Stomach (tissue), 4 donors: ENCODE results near the gene ALG1.

Experiments
- POLR2A ChIP-seq, 4 donors: fragments of 450-650 bp; IDR thresholded peaks; one replicate each; pipeline ENCODE4 v1.6.1; 2016; ENCODE audit warnings: antibody characterized with exemption in 4 of 4, control low read depth in 2 of 4, mild to moderate bottlenecking in 1 of 4, moderate library complexity in 1 of 4
- POLR2AphosphoS5 ChIP-seq, 3 donors: sonication (generic); formaldehyde crosslinking; IDR thresholded peaks; one replicate each; pipeline ENCODE4 v1.6.1; 2016; ENCODE audit warnings: antibody characterized with exemption in 3 of 3
- TF ChIP-seq, protein P1 (sequence below), 7 experiments: fragments of 450-650 bp in 4 of 7; fragments of 200-600 bp in 3 of 7; sonication (generic) in 3 of 7; IDR thresholded peaks; one replicate each; pipeline ENCODE4 v1.5.1; 2016 to 2019; ENCODE audit warnings: antibody characterized with exemption in 7 of 7, control low read depth in 2 of 7, mild to moderate bottlenecking in 1 of 7

- TF ChIP-seq, protein P1, sequence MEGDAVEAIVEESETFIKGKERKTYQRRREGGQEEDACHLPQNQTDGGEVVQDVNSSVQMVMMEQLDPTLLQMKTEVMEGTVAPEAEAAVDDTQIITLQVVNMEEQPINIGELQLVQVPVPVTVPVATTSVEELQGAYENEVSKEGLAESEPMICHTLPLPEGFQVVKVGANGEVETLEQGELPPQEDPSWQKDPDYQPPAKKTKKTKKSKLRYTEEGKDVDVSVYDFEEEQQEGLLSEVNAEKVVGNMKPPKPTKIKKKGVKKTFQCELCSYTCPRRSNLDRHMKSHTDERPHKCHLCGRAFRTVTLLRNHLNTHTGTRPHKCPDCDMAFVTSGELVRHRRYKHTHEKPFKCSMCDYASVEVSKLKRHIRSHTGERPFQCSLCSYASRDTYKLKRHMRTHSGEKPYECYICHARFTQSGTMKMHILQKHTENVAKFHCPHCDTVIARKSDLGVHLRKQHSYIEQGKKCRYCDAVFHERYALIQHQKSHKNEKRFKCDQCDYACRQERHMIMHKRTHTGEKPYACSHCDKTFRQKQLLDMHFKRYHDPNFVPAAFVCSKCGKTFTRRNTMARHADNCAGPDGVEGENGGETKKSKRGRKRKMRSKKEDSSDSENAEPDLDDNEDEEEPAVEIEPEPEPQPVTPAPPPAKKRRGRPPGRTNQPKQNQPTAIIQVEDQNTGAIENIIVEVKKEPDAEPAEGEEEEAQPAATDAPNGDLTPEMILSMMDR (IDR thresholded peaks at IDR 0.05) = no peak
- TF ChIP-seq POLR2AphosphoS5 (IDR thresholded peaks at IDR 0.05) (no peak), POLR2A (IDR thresholded peaks at IDR 0.05) (no peak)
Measured at GRCh38 chr16:5069048-5069447, 2.6 kb upstream of the ALG1 start.
